H1 (cell line): ENCODE measurements around the gene SORCS3. TPM values are rescaled to one million over a fixed set of nuclear protein-coding genes. Genes with fewer than 3 reads are reported as not detected.

Experiments used
- CTCF ChIA-PET: fragments of 300-600 bp; sonication (Branson Sonifier 250); formaldehyde crosslinking; loops from one replicate; lab custom pipeline; 2021; ENCODE audit not compliant: partially characterized antibody; lab: Charles Lee
- POLR2A ChIA-PET: fragments of 300-600 bp; sonication (Branson Sonifier 250); formaldehyde crosslinking; loops from one replicate; lab custom pipeline; 2021; ENCODE audit warnings: inconsistent platforms; ENCODE audit not compliant: partially characterized antibody; lab: Charles Lee
- DNase-seq, 2 experiments: peaks; one replicate each; pipeline versions ENCODE4 v3.0.0 to v3.0.0-alpha.2; 2010 to 2022; ENCODE audit warnings: low spot score in 2 of 2, low read depth in 1 of 2, mixed read lengths in 1 of 2
- FAIRE-seq: peaks from 2 replicates; lab custom pipeline; 2011; peaks lifted over from hg19 to GRCh38; lab: Jason Lieb, UNC
- H2AFZ ChIP-seq: 2 replicates; pipeline ENCODE4 v1.8.1; 2012; ENCODE audit warnings: low read length, inconsistent platforms
- H2AK5ac ChIP-seq: 2 replicates; pipeline ENCODE4 v1.6.1; 2013; ENCODE audit warnings: low read depth, low read length
- H2BK120ac ChIP-seq: replicated peaks from 2 replicates; pipeline ENCODE3; 2013; ENCODE audit warnings: low read depth, low read length, inconsistent platforms
- H2BK12ac ChIP-seq: 2 replicates; pipeline ENCODE4 v1.6.1; 2013; ENCODE audit warnings: low read depth, low read length
- H2BK15ac ChIP-seq: 2 replicates; pipeline ENCODE4 v1.6.1; 2013; ENCODE audit warnings: low read length
- H2BK20ac ChIP-seq: 2 replicates; pipeline ENCODE4 v1.6.1; 2013; ENCODE audit warnings: low read length
- H2BK5ac ChIP-seq: 2 replicates; pipeline ENCODE4 v1.6.1; 2013; ENCODE audit warnings: low read depth, low read length
- H3K14ac ChIP-seq: 2 replicates; pipeline ENCODE4 v1.6.1; 2013; ENCODE audit warnings: inconsistent platforms; ENCODE audit not compliant: insufficient read length
- H3K18ac ChIP-seq: 2 replicates; pipeline ENCODE4 v1.6.1; 2013; ENCODE audit warnings: low read length; ENCODE audit errors: extremely low read depth
- H3K23ac ChIP-seq: 2 replicates; pipeline ENCODE4 v1.6.1; 2013; ENCODE audit warnings: inconsistent platforms; ENCODE audit not compliant: insufficient read length
- H3K23me2 ChIP-seq: 2 replicates; pipeline ENCODE4 v1.6.1; 2013; ENCODE audit warnings: low read depth, low read length
- H3K27ac ChIP-seq: 2 replicates; pipeline ENCODE4 v1.6.1; 2011; ENCODE audit warnings: low read depth, low read length, inconsistent platforms
- H3K27me3 ChIP-seq, 4 experiments: replicated peaks in 1 of 4; 1 replicate in 1 of 4; 2 replicates in 3 of 4; pipeline versions ENCODE4 v1.6.1 to v1.8.1; 2011 to 2013; ENCODE audit warnings: low read length in 3 of 4, mild to moderate bottlenecking in 3 of 4, inconsistent platforms in 2 of 4, mixed read lengths in 2 of 4, moderate library complexity in 1 of 4; ENCODE audit not compliant: control insufficient read depth in 3 of 4, insufficient read depth in 3 of 4; ENCODE audit errors: extremely low read depth in 1 of 4
- H3K36me3 ChIP-seq, 4 experiments: 2 replicates each; pipeline versions ENCODE4 v1.6.1 to v1.8.1; 2011 to 2013; ENCODE audit warnings: mild to moderate bottlenecking in 4 of 4, low read length in 3 of 4, moderate library complexity in 2 of 4, control low read depth in 1 of 4, inconsistent platforms in 1 of 4; ENCODE audit not compliant: insufficient read depth in 4 of 4, control insufficient read depth in 2 of 4
- H3K4ac ChIP-seq: replicated peaks from 2 replicates; pipeline ENCODE3; 2013; ENCODE audit warnings: low read length, low read depth, mixed read lengths, inconsistent platforms; ENCODE audit not compliant: insufficient read length
- H3K4me1 ChIP-seq, 4 experiments: replicated peaks in 1 of 4; 1 replicate in 1 of 4; 2 replicates in 3 of 4; pipeline versions ENCODE4 v1.6.1 to v1.8.1; 2011 to 2013; ENCODE audit warnings: low read length in 3 of 4, inconsistent platforms in 2 of 4, mixed read lengths in 1 of 4; ENCODE audit not compliant: insufficient read depth in 4 of 4, control insufficient read depth in 3 of 4
- H3K4me2 ChIP-seq, 2 experiments: 2 replicates each; pipeline versions ENCODE4 v1.6.1 to v1.8.1; 2011 to 2013; ENCODE audit warnings: low read depth in 2 of 2, low read length in 2 of 2, control low read depth in 1 of 2, inconsistent platforms in 1 of 2, mild to moderate bottlenecking in 1 of 2; ENCODE audit not compliant: insufficient read depth in 1 of 2
- H3K4me3 ChIP-seq, 4 experiments: fragments of 200-600, 300-600 bp in 1 of 4; sonication (generic), shearing (Covaris generic), sonication (Bioruptor Twin) in 1 of 4; 2 replicates each; pipeline versions ENCODE4 v1.5.1 to v1.8.1; 2011 to 2016; ENCODE audit warnings: low read length in 4 of 4, low read depth in 3 of 4, control low read depth in 2 of 4, inconsistent platforms in 2 of 4, mild to moderate bottlenecking in 2 of 4, mixed read lengths in 1 of 4, moderate library complexity in 1 of 4; ENCODE audit not compliant: insufficient read depth in 2 of 4; ENCODE audit errors: extremely low read depth in 1 of 4
- H3K56ac ChIP-seq: replicated peaks from 2 replicates; pipeline ENCODE3; 2013; ENCODE audit warnings: low read depth, mild to moderate bottlenecking, mixed read lengths, low read length, inconsistent platforms; ENCODE audit not compliant: insufficient read length
- H3K79me1 ChIP-seq: 2 replicates; pipeline ENCODE4 v1.6.1; 2013; ENCODE audit warnings: low read depth, low read length, control low read depth
- H3K79me2 ChIP-seq, 2 experiments: 2 replicates each; pipeline versions ENCODE4 v1.6.1 to v1.8.1; 2012 to 2013; ENCODE audit warnings: low read length in 2 of 2, mild to moderate bottlenecking in 2 of 2, inconsistent platforms in 1 of 2; ENCODE audit not compliant: insufficient read depth in 2 of 2, control insufficient read depth in 1 of 2
- H3K9ac ChIP-seq, 4 experiments: replicated peaks in 1 of 4; 1 replicate in 1 of 4; 2 replicates in 3 of 4; pipeline versions ENCODE4 v1.6.1 to v1.8.1; 2011 to 2013; ENCODE audit warnings: low read depth in 3 of 4, low read length in 3 of 4, control low read depth in 2 of 4, mild to moderate bottlenecking in 2 of 4, moderate library complexity in 2 of 4, inconsistent platforms in 1 of 4; ENCODE audit errors: extremely low read depth in 1 of 4
- H3K9me3 ChIP-seq, 2 experiments: 2 replicates each; pipeline versions ENCODE4 v1.6.1 to v1.8.1; 2012 to 2013; ENCODE audit warnings: mild to moderate bottlenecking in 2 of 2, moderate library complexity in 2 of 2, control low read depth in 1 of 2, inconsistent platforms in 1 of 2, low read depth in 1 of 2, low read length in 1 of 2, mixed read lengths in 1 of 2; ENCODE audit not compliant: insufficient read depth in 2 of 2
- H4K20me1 ChIP-seq, 2 experiments: replicated peaks in 1 of 2; 2 replicates each; pipeline versions ENCODE3 to v1.8.1; 2011 to 2013; ENCODE audit warnings: inconsistent platforms in 2 of 2, low read length in 2 of 2, mild to moderate bottlenecking in 1 of 2; ENCODE audit not compliant: insufficient read depth in 2 of 2, control insufficient read depth in 1 of 2
- H4K5ac ChIP-seq: 2 replicates; pipeline ENCODE4 v1.6.1; 2013; ENCODE audit warnings: low read length, low read depth, mixed read lengths, inconsistent platforms; ENCODE audit not compliant: insufficient read length
- H4K8ac ChIP-seq: 2 replicates; pipeline ENCODE4 v1.8.0; 2013; ENCODE audit warnings: mild to moderate bottlenecking, moderate library complexity, low read length, inconsistent platforms; ENCODE audit not compliant: insufficient read depth; ENCODE audit errors: extremely low read depth
- H4K91ac ChIP-seq: replicated peaks from 2 replicates; pipeline ENCODE3; 2013; ENCODE audit warnings: low read length, mixed read lengths, inconsistent platforms; ENCODE audit not compliant: insufficient read length
- SAP30 ChIP-seq: fragments of 300-600 bp; sonication (generic); IDR thresholded peaks from 2 replicates; pipeline ENCODE4 v1.7.1; 2012; ENCODE audit warnings: low read length, moderate library complexity, mild to moderate bottlenecking, inconsistent platforms; ENCODE audit not compliant: insufficient read depth, insufficient replicate concordance
- SIX5 ChIP-seq: IDR thresholded peaks from 2 replicates; pipeline ENCODE4 v1.6.1; 2011; ENCODE audit warnings: mild to moderate bottlenecking, low read depth, low read length
- TCF12 ChIP-seq: IDR thresholded peaks from 2 replicates; pipeline ENCODE4 v1.6.1; 2011; ENCODE audit warnings: low read depth, mild to moderate bottlenecking, low read length
- WGBS, 2 experiments: shearing (Covaris generic) in 1 of 2; methylation state at CpG; one replicate each; pipeline versions ENCODE4 v1.1.6 to v1.1.7; 2013 to 2015; ENCODE audit warnings: low lambda C conversion rate in 2 of 2, mixed read lengths in 2 of 2, inconsistent platforms in 1 of 2, low coverage in 1 of 2, missing lambda C conversion rate in 1 of 2; ENCODE audit not compliant: insufficient replicate concordance in 2 of 2, insufficient coverage in 1 of 2, insufficient read length in 1 of 2; ENCODE audit errors: extremely low coverage in 1 of 2, missing lambda C conversion rate in 1 of 2; 5-methylcytosine and 5-hydroxymethylcytosine counted together
- polyA plus RNA-seq, 7 experiments: library from polyadenylated mRNA; depleted of rRNA in 3 of 7; stranded (reverse) in 5 of 7; unstranded in 2 of 7; fragments of >200 nt in 5 of 7; fragments of 200-250 nt in 2 of 7; gene quantifications; 1 replicate in 5 of 7; 2 replicates in 1 of 7; 4 replicates in 1 of 7; pipeline versions ENCODE4 v1.2.1 to v1.2.3, GENCODE V29; 2011 to 2013; ENCODE audit warnings: missing spikeins in 2 of 7, mixed read lengths in 2 of 7
- total RNA-seq: library from RNA; stranded (reverse); fragmentation: NEBNext Ultra II Directional; extraction: Animal tissue kit (Norgen Biotek cat#: 25700); gene quantifications from 2 replicates; pipeline ENCODE4 v1.2.1, GENCODE V29; 2021

The SORCS3 gene
- total and polyA plus RNA-seq, 2 of the 8 experiments (the other 6 are each of a cell fraction or from before 2014, with no cell fraction given), result 0.26 to 0.88 TPM

- H3K23ac ChIP-seq, result no peak overlapping the region
- H3K4ac ChIP-seq, result no peak overlapping the region
- no peaks in the 10 kb centered on the region for H4K20me1 ChIP-seq
- TF ChIP-seq SIX5, result no peak
- TF ChIP-seq TCF12, result no peak
- TF ChIP-seq SAP30, result no peak
- CTCF ChIA-PET, result interaction anchor here (0.7 to 6.0 kb wide), 17 partner anchors 10 to 323 kb away, joined by 3 to 78 read pairs (median 4); no protein-coding TSS in a partner anchor
- H3K79me2 ChIP-seq, result no peaks in the 10 kb centered on the region
- H3K9ac ChIP-seq, result no peak overlapping the region
- H2BK120ac ChIP-seq, result no peak overlapping the region
- no peak overlapping the region for H3K14ac ChIP-seq
- no peaks in the 10 kb centered on the region for H3K23me2 ChIP-seq
- POLR2A ChIA-PET, result no interaction called here
- no peak overlapping the region for H2BK20ac ChIP-seq
- H3K79me1 ChIP-seq, result no peaks in the 10 kb centered on the region
- H4K5ac ChIP-seq, result no peak overlapping the region
- H2BK5ac ChIP-seq, result no peak overlapping the region
- no peaks in the 10 kb centered on the region for H3K27me3 ChIP-seq
- no peak for FAIRE-seq
- no peak overlapping the region for H4K91ac ChIP-seq
- DNase-seq, result no peak
- H3K4me3 ChIP-seq, result no peak overlapping the region
- H4K8ac ChIP-seq, result no peak overlapping the region
- no peak overlapping the region for H3K56ac ChIP-seq
- H2AFZ ChIP-seq, result no peak overlapping the region
- peaks cover 0 to 2% (median 0%) of the 10 kb centered on the region in 4 experiments; a peak in 1 of 8 replicates for H3K36me3 ChIP-seq
- H3K27ac ChIP-seq, result no peak overlapping the region
- no peak overlapping the region for H2BK15ac ChIP-seq
- no peak overlapping the region for H2BK12ac ChIP-seq
- WGBS, 2 experiments, result 85% methylated on average over 2 of the region's 2 CpGs; no CpG with 5 or more reads in 1 of the 2 experiments
- H3K9me3 ChIP-seq, result peaks cover 0 to 8% of the 10 kb centered on the region in 2 experiments; a peak in 1 of 4 replicates
- H3K18ac ChIP-seq, result no peak overlapping the region
- H2AK5ac ChIP-seq, result no peak overlapping the region
- H3K4me2 ChIP-seq, result no peak overlapping the region
- H3K4me1 ChIP-seq, result no peaks in the 10 kb centered on the region
Observed at GRCh38 chr10:104615136-104615535, 26.0 kb upstream of the SORCS3 start.
